CD4-positive, alpha-beta T cell treated with Interleukin-2 at 100 ng/mL for 4 hours (primary cell): ENCODE results near the gene HSPA12B.

Source experiments
- DNase-seq: peaks from one replicate; pipeline ENCODE4 v3.0.0-alpha.2; 2020; ENCODE audit warnings: low spot score

The HSPA12B gene

GRCh38 chr20:3704087-3704486, 28.4 kb upstream of the HSPA12B start:
- no peak for DNase-seq

- DNase-seq = no peak
Observed at GRCh38 chr20:3705491-3705969, 27.0 kb upstream of the HSPA12B start.

GRCh38 chr20:3705970-3706739, 26.3 kb upstream of the HSPA12B start:
- DNase-seq = no peak

- DNase-seq = no peak
Observed at GRCh38 chr20:3706774-3707507, 25.5 kb upstream of the HSPA12B start.

- DNase-seq = no peak
Observed at GRCh38 chr20:3707508-3707899, 25.0 kb upstream of the HSPA12B start.

- DNase-seq = no peak
Observed at GRCh38 chr20:3710011-3710466, 22.4 kb upstream of the HSPA12B start.

GRCh38 chr20:3710703-3711483, 21.6 kb upstream of the HSPA12B start:
- DNase-seq = peak; percentile 67

GRCh38 chr20:3711484-3711941, 21.0 kb upstream of the HSPA12B start:
- DNase-seq = no peak

- DNase-seq = no peak
Observed at GRCh38 chr20:3712279-3712873, 20.1 kb upstream of the HSPA12B start, which contains the start of gene SIGLEC1. Gene SIGLEC1 (minus strand): TSS chr20:3712600. CDS start chr20:3707128, 5,472 bp downstream.

GRCh38 chr20:3714092-3714491, 18.4 kb upstream of the HSPA12B start:
- DNase-seq = no peak

- peak; percentile 18 for DNase-seq
Observed at GRCh38 chr20:3716195-3716834, 16.2 kb upstream of the HSPA12B start.

- DNase-seq = no peak
Observed at GRCh38 chr20:3719046-3719445, 13.4 kb upstream of the HSPA12B start.

- DNase-seq = no peak
Observed at GRCh38 chr20:3720068-3720467, 12.4 kb upstream of the HSPA12B start.

GRCh38 chr20:3720626-3721025, 11.9 kb upstream of the HSPA12B start:
- no peak for DNase-seq

GRCh38 chr20:3721912-3722311, 10.6 kb upstream of the HSPA12B start:
- no peak for DNase-seq

- DNase-seq = no peak
Observed at GRCh38 chr20:3723284-3723683, 9.2 kb upstream of the HSPA12B start.

- DNase-seq = no peak
Observed at GRCh38 chr20:3724356-3724755, 8.1 kb upstream of the HSPA12B start.

- no peak for DNase-seq
Observed at GRCh38 chr20:3727401-3728021, 5.0 kb upstream of the HSPA12B start.

GRCh38 chr20:3728354-3728753, 4.1 kb upstream of the HSPA12B start:
- DNase-seq = no peak

GRCh38 chr20:3728876-3729275, 3.6 kb upstream of the HSPA12B start:
- DNase-seq = no peak

- no peak for DNase-seq
Observed at GRCh38 chr20:3729378-3729777, 3.1 kb upstream of the HSPA12B start.
